DND-41 (cell line): ENCODE measurements around the gene EIF6.

Source experiments
- CTCF ChIP-seq: IDR thresholded peaks from 2 replicates; pipeline ENCODE4 v1.5.1; 2012; ENCODE audit warnings: borderline replicate concordance, low read length, moderate library complexity, mild to moderate bottlenecking; ENCODE audit not compliant: poor library complexity, severe bottlenecking; ENCODE audit errors: extremely low read depth
- EZH2 ChIP-seq: IDR thresholded peaks from 3 replicates; pipeline ENCODE4 v1.6.1; 2012; ENCODE audit warnings: borderline replicate concordance, low read depth, mild to moderate bottlenecking, moderate library complexity, low read length, inconsistent platforms; ENCODE audit not compliant: severe bottlenecking

DNA sequence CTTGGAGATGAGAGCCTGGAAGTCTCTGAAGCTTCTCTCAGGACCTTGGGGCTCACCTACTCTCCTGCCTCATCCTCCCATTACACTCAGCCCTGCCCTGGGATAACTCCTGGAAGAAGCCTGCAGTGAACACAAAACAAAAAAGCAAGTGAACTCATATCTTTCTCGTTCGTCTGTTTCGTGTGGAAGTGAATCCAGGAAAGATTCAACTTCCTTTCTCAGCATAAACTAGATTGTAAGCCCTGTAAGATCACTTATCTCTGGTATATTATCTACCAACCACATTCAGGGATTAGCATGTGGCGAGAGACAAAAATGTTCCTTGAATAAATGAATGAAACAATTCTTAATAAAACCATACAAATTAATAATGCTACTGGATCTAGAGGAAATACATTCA is 44.1 kb upstream of the EIF6 start:
- no peak for TF ChIP-seq CTCF
- TF ChIP-seq EZH2, result no peak
